Activated gamma-delta T cell treated with anti-CD3 and anti-CD28 coated beads, Interleukin-2, amount 50 U/mL, for 16 hours (primary cell): ENCODE data around the gene RTN4IP1.
A peak's percentile ranks its signal among the peaks of the same experiment; 100 is the strongest.

Experiments used
- DNase-seq: peaks from one replicate; pipeline ENCODE4 v3.0.0-alpha.2; 2020; ENCODE audit warnings: low read depth

RTN4IP1 gene, protein sequence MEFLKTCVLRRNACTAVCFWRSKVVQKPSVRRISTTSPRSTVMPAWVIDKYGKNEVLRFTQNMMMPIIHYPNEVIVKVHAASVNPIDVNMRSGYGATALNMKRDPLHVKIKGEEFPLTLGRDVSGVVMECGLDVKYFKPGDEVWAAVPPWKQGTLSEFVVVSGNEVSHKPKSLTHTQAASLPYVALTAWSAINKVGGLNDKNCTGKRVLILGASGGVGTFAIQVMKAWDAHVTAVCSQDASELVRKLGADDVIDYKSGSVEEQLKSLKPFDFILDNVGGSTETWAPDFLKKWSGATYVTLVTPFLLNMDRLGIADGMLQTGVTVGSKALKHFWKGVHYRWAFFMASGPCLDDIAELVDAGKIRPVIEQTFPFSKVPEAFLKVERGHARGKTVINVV

DNA sequence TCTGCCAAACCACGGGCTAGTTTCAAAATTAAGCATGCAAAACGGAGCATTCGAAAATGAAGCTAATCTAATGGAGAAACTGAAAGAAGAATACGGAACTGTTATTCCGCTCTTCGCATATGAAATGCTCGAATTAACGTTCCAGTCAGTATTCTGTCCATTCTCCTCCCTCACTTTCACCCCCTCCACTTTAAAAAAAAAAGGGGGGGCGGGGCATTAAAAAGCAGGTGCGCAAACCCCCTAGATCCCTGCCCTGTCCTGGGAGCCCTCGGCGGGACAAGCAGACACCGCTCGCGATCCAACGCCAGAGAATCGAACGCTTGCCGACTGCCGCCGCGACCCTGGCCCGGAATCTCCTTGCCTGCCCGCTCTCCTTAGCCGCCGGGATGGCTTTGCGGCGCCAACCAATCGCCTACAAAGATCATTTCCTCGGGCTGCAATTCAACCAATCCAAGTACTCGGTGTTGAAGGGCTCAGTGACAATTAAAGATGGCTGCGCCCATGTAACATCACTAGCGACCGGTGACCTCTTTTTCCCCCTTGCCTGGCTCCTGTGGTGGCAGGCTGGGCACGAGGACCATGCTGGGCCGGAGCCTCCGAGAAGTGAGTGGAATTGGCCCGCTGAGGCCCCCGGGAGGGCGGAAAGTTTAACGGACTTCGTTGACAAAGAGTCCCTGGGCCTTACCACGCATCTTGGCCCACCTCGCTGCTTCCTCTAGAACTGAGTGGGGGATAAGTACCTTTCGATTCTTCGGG, at the start of gene RTN4IP1, which contains the start of gene QRSL1:
Gene RTN4IP1 (minus strand): TSS at position 396 of the 756 bp plus-strand sequence. CDS start 477 bp downstream, outside the sequence.
Gene QRSL1 (plus strand): TSS at position 476 of the 756 bp plus-strand sequence. CDS start 104 bp downstream, at position 580.
- peak; percentile 71 for DNase-seq

DNA sequence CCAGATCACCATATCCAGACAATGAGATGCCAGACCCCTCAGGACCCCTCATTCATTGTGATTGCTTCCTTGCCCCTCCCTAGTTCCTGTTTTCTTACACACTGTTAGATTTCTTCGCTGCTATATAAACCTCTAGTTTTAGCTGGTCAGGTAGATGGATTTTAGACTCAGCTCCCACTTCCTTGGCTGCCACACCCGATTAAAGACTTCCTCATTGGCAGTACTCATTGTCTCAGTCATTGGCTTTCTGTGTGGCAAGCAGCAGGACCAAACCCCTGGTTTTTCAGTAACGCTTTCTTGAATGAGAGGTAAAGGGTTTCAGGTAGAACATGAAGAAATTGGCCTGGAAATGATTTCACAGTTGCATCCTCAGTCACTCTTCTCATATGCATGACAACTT, 48.0 kb upstream of the RTN4IP1 start:
- DNase-seq: no peak

DNA sequence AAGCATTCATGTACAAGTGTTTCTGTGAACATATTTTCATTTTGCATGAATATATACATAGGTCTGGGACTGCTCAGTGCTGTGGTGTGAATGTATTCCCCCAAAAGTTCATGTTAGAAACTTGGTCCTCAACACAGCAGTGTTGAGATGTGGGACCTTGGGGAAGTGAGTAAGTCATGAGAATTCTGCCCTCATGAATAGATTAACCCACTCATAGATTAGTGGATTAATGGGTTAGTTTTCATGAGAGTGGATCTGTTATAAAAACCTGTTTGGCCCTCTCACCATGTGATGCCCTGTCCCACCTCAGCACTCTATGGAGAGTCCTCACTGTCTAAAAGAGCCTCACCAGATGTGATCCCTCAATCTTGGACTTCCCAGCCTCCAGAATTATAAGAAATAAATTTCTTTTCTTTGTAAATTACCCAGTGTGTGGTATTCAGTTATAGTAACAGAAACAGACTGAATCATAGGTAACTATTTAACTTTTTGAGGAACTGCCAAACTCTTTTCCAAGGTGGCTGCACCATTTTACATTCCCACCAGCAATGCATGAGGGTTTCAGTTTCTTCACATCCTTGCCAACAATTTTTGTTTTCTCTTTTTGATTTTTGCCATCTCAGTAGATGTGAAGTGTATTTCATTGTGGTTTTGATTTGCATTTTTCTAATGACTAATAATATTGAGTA, 45.4 kb upstream of the RTN4IP1 start:
- DNase-seq: no peak

DNA sequence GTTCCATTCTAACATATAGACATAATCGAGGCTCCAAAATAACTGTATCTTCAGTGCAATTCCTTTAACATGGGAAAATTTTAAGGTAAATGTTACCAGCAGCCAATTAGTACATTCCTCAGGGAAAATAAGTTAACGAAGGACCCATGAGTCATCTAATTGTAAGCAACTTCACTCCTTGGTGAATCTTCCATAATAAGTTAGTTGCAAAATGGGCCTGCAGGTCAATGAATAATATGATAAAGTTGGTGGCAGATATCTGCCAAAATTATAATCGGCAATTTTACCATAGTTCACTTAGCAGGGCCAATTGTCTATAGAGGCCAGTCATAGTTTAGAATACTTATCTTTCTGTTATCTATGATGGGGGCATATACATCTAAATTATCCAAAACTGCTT, 42.4 kb upstream of the RTN4IP1 start:
- no peak for DNase-seq

DNA sequence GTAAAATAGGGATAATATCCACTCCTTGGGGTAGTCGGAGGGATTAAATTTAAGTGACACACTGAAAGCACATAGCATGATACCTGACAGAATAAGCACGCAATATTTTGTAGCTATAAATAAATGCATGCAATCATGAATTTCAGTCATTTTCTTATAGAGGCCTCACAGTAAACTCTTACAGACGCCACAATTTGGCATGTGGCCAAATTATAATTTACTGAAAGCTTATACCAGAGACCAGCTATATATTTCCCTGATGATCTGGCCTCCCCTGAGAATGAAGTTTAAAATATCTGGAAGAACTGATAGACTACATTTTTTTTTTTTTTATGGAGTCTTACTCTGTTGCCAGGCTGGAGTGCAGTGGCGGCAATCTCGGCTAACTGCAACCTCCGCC, 40.9 kb upstream of the RTN4IP1 start:
- no peak for DNase-seq

DNA sequence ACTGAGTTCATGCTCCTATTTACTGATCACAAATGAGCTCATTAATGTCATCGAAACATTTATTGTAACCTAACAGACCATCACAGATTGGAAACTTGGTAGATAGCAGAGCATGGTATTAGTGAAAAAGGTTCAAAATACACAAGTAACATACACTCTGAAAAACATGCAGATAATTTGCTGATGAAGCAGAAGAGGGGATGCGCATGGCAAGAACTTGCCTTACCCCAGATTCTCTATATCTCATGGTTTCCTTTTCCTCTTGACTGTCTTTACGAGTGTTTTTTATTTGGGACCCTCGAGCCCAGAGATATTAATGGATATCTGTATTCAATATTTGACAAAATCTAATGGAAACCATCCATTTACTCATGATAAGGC, 37.7 kb upstream of the RTN4IP1 start:
- DNase-seq: no peak

DNA sequence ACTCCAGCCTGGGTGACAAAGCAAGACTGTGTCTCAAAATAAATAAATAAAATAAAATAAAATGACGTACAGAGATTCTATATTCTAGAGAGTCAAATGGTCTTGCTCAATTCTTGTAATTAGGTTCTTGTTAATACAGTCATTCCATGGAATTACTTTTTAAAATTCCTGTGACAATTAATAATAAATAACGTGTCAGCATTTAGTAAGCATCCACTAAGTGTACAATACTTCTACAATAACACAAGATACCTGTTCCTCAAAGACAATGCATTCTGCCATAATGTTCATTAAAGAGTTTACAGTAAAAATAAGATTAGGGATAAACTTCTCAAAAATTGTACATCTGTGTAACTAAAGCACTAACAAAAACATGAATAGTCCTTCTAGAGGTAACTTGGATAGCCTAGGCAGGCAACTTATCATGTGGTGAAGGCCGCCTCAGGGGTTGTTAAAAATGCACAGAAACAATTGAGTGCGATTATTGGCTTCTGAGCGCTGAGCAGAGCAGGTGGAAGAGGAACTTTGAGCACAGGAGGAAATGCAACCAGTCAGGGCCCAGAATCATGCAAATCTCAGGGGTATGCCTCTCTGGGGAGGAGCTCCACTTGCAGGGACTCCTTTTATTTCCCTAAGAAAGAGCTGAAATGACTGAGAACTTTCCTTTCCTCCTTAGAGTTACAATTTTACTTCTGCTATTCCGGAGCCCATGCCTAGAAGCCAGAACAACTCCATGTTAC, 37.2 kb upstream of the RTN4IP1 start:
- no peak for DNase-seq

DNA sequence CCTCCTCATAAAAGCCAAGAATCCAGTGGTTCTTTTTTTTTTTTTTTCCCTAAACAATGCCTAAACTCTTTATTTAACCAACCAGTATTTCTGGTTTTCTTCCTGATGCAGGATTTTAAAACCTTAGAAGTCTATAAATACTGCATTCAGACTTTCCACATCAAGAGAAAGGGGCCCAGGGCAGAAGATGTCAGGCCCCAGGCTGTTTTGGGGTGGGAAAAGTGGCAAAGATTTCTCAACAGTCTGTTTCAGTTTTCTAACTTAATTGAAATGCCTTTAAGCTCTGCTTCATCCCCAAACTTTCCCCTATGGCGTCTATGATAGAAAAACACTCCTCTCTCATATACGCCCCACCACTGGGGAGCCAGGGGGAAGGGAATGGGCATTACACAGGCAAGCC, 33.2 kb upstream of the RTN4IP1 start:
- DNase-seq: no peak

DNA sequence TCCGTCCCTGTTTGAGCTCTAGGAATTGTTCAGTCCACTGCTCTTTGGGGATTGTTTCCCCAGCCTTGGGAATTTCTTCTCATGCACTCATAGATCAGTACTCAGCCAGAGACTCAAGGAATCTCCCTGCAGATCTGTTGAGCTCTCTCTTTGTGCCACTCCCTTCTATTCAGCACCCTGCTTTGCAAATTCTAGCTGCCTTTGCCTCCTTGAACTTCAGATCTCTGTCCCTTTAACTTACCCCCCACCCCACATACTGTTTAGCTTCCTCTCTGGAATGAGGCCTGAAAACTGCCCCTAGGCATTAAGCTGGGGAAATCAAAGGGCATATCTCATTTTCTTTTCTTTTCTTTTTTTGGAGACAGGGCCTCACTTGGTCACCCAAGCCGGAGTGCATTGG, 30.6 kb upstream of the RTN4IP1 start:
- no peak for DNase-seq

DNA sequence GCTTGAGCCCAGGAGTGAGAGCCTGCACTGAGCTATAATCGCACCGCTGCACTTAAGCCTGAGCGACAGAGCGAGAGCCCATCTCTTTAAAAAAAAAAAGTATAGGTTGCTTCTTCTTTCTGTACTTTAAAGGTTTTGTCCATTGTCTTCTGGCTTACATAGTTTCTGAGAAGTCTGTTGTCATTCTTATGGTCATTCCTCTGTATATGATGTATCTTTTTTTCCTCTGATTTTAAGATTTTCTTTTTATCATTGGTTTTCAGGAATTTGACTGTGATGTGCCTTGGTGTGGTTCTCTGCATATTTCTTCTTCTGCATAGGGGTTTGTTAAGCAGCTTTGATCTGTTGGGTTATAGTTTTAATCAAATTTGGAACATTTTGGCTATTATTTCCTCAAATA, 29.2 kb upstream of the RTN4IP1 start:
- DNase-seq: no peak

DNA sequence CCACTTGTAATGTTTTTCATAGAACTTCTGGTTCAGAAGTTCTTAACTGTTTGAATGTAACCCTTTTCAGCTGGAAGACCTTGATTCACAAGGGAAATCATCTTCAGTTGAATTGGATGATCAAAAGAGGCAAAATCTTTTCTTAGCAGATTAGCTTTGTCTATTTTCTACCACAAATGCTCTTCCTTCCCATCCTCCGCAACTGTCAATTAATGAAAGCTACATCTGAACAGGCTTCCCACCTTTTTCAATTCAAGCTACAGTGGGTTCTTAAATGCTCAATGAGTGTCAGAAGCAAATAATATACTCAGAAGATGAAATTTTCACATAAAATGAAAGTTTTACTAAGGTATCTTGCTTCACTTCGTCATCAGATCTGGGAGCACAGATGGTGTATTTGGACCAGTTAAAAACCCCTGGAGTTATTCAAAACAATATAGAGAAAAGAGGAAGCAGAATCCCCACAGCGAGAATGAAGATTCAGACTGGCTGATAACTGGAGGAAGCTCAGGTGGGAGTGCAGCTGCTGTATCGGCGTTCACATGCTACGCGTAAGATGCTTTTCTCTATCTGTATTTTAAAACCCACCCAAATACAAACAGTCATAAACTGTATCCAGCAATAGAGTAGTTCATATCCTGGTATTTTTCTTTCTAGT, 19.5 kb upstream of the RTN4IP1 start:
- DNase-seq: no peak

DNA sequence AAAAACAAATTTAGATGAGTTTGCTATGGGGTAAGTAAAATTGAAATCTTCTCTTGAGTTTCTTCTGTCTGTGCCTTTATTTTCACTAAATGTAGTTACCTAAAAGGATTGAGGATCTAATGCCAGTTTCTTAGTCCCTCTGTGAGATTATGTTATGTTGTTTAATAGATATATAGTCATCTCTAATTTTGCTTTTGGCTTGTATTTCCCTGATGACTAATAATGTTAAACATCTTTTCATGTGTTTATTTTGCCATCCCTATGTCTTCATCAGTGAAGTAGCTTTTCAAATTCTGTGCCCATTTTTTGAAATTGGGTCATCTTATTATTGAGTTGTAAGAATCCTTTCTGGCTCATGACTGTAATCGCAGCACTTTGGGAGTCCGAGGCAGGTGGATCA, 13.8 kb upstream of the RTN4IP1 start:
- DNase-seq: no peak

DNA sequence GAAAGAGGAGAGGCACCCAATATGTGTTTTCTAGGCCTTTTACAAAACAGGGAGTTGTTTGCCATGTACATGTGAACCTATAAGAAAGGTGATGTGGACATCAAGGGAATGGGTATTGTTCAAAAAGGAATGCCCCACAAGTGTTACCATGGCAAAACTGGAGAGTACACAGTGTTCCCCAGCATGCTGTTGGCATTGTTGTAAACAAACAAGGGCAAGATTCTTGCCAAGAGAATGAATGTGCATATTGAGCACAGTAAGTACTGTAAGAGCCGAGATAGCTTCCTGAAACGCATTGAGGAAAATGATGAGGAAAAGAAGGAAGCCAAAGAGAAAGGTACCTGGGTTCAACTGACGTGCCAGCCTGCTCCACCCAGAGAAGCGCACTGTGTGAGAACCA, 13.2 kb upstream of the RTN4IP1 start:
- DNase-seq: no peak

DNA sequence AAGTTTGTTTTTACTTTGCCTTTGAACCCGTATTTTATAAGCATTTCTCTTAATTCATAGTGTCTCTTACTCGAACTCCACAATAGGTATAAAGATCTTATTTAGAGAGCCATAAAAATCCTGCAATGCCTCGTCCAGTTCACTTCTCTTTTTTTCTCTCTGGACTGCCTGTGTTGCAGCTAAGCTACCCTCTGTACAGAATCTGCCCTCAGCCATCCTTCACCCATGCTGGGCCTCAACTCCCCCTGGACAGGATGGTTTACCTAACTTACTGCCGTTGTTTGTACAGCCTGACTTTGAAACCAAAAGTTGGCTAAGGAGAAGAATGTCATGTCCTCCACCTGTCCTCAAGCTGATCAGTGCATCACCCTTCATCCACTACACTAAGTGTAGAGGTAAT, 10.5 kb upstream of the RTN4IP1 start:
- DNase-seq: no peak

DNA sequence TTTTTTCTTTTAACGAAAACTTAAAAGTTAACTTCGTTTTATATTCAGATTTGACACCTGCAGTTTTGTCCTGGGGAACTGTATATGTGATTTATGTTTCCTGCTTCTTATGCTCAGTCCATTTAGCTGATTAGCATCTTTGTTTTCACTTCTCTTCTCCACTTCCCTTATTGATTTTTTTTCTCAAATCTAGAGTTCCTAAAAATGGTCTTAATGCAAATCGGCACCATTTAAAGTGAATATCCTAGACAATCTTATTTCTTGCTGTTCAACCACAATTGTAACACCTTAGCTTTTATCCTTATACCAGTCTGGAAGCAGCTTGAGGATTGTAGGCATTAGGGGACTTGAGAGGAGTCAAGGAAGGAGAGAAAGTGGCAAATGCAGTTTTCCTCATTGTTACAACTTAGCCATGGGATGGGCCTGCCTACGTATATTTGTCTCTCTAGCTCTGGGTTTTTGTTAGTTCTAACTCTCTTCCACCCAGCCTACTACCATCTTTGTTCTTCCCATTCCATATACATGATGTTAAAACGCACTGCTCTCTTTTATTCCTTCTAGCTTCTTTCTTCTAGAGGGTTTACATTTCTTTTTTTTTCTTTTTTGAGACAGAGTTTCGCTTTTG, 8.5 kb upstream of the RTN4IP1 start:
- DNase-seq: no peak

DNA sequence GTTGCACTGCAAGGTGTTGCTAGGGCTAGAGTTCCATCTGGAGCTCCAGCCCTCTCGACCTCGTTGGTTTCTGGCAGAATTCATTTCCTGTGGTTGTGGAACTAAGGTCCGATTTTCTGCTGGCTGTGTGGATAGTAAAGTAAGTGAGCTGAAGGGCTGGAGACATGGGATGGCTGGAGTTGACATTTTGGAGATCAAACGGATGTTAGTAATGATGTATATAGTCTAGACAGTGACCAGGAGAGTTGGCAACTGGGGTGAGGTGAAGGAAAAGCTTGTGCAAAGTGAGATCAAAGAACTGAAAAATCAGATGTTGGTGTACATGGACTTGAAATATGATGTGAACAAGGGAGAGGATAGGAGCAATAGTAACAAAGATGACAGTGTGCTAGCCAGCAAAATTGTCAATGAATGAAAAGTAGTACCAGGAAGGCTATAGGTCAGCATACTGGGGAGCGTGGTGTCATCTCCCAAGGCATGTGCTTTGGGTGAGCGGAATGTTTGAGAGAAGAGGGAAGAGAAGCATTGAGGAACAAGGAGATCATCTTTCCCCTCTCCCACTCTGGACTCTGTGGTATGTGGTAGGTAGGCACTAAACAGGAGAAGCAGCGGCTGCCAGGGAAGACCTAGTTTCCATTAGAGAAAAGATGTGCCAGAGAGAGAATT, 7.9 kb upstream of the RTN4IP1 start:
- DNase-seq: no peak

DNA sequence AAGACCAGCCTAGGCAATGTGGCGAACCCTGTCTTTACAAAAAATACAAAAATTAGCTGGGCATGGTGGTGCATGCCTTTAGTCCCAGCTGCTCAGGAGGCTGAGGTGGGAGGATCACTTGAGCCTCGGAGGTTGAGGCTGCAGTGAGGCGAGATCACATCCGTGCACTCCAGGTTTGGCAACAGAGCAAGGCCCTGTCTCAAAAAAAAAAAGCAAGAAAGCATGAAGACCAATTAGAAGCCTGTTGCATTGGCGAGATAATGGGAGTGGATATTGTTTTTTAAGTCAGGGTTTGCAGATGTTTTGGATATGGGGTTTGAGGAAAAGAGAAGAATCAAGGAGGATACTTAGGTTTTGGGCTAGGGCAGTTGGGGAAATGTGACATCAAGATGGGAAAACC, 5.3 kb upstream of the RTN4IP1 start:
- no peak for DNase-seq

DNA sequence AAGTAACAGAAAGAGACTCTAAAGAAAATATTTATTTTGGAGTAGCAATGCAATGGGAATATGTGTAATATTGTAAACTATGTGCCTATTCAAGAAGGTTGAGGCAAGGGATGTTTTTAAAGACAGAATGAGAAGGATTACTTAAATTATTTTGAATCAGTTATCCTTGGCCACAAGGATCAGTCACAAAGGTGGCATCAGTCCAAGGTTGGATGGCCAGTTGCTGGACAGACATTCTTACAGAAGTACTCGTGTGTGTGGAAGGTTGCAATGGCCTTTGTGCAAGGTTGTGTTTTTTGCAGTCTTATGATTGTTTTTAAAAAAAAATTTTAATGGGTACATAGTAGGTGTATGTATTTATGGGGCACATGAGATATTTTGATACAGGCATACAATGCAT, 2.0 kb upstream of the RTN4IP1 start:
- DNase-seq: no peak

DNA sequence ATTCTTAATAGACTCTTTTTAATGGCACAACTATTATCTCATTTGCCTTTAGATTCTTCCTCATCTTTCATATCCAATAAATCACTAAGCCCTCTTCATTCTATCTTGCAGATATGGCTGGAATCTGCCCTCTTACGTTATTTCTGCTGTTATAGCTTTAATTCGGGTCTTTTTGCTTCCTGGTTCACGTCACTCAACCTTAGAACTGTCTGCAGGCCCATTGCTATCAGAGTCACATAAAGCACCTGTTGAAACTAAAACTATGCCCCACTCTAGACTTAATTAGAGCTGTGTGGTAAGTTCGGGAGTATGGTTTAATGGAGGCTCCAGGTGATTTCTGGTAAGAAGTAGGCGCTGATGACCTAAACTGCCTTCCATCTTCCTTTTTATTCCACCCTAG, 1.1 kb upstream of the RTN4IP1 start:
- DNase-seq: no peak

DNA sequence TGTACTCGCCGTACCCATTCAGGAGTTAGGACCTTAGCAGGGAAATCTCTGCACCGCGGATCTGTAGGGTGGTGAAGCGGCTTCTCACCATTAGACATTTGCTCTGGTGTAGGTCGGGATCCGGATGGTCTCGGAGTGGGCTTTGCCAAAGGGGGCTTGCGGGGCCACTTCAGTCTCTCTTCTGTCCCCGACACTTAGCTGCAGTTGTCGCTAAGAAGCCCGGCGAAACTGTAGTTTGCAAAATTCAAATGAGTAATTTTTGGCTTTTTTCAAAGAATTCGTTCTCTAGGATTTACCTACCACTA, 513 bp upstream of the RTN4IP1 start:
- no peak for DNase-seq

DNA sequence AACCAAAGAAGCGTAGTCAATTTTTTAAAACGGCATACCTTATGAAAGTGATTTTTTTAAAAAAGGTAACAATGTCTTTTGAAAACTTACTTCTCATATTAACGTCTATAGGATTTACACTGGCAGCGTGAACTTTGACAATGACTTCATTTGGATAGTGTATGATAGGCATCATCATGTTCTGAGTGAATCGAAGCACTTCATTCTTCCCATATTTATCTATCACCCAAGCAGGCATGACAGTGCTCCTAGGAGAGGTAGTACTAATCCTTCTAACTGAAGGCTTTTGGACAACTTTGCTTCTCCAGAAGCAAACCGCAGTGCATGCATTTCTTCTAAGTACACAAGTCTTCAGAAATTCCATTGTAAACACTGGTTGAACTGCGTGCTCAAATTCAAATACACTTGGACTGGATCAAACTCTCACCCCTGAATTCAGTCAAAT, 618 bp downstream of the RTN4IP1 start:
- DNase-seq: no peak
